ENCODE data around the gene RFX2.

RFX2 gene

DNA sequence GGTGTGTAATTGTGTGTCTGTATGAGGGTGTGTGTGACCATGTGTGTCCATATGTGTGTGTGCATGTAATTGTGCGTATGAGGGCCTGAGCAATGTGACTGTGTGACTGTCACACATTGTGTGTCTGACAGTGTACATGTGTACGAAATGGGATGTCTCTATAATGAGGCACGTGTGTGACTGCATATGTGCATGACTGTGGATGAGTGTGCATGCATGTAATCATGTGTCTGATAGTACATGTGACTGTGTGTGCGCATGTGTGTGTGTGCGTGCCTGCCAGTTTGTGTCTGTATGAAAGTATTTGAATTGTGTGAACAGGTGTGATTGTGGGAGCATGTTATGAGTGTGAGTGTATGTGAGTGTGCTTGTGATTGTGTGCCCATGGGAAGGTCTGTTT lies 22.9 kb upstream of the RFX2 start:
- H3K27ac ChIP-seq (ENCODE audit: low read depth, low read length) = no peak overlapping the region

DNA sequence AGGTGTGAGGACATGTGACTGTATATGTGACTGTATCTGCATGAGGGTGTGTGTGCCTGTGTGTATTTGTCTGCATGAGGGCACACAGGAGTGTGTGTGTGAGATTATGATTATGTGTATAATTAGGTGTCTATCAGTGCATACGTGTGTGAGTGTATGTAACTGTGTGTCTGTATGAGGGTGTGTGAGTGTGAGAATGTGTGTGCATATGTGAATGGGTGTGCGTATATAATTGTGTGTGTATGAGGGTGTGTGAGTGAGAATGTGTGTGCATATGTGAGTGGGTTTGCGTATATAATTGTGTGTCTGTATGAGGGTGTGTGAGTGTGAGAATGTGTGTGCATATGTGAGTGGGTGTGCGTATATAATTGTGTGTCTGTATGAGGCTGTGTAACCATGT lies 22.2 kb upstream of the RFX2 start:
- no peaks in the 10 kb centered on the region for H3K9me3 ChIP-seq (ENCODE audit: insufficient read depth, low read length)
- no peak for TF ChIP-seq EZH2phosphoT487 (conservative IDR thresholded peaks at IDR 0.05; ENCODE audit: low read length)
- TF ChIP-seq, protein P1, sequence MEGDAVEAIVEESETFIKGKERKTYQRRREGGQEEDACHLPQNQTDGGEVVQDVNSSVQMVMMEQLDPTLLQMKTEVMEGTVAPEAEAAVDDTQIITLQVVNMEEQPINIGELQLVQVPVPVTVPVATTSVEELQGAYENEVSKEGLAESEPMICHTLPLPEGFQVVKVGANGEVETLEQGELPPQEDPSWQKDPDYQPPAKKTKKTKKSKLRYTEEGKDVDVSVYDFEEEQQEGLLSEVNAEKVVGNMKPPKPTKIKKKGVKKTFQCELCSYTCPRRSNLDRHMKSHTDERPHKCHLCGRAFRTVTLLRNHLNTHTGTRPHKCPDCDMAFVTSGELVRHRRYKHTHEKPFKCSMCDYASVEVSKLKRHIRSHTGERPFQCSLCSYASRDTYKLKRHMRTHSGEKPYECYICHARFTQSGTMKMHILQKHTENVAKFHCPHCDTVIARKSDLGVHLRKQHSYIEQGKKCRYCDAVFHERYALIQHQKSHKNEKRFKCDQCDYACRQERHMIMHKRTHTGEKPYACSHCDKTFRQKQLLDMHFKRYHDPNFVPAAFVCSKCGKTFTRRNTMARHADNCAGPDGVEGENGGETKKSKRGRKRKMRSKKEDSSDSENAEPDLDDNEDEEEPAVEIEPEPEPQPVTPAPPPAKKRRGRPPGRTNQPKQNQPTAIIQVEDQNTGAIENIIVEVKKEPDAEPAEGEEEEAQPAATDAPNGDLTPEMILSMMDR (IDR thresholded peaks at IDR 0.05; ENCODE audit: insufficient read depth, low read length, poor library complexity, severe bottlenecking) = no peak
- no peak overlapping the region for H3K9ac ChIP-seq (ENCODE audit: low read length)
- no peak overlapping the region for H3K4me3 ChIP-seq (ENCODE audit: insufficient read depth, low read length, poor library complexity, severe bottlenecking)
- no peaks in the 10 kb centered on the region for H3K79me2 ChIP-seq (ENCODE audit: insufficient read depth, low read length)
- no peak overlapping the region for H2AFZ ChIP-seq (ENCODE audit: low read depth, low read length, severe bottlenecking)
- no peaks in the 10 kb centered on the region for H3F3A ChIP-seq (ENCODE audit: insufficient read depth)
- H3K27me3 ChIP-seq (ENCODE audit: low read length) = no peaks in the 10 kb centered on the region
- no peaks in the 10 kb centered on the region for H3K36me3 ChIP-seq (ENCODE audit: low read length)
- H4K20me1 ChIP-seq (ENCODE audit: low read depth, low read length) = no peaks in the 10 kb centered on the region
- no peak overlapping the region for H3K27ac ChIP-seq (ENCODE audit: low read depth, low read length)
- no peak overlapping the region for H3K4me2 ChIP-seq (ENCODE audit: low read depth, low read length, poor library complexity, severe bottlenecking)
- H3K9me2 ChIP-seq (replicated peaks; ENCODE audit: insufficient read depth, low read length) = no peaks in the 10 kb centered on the region

More for the DNA sequence above, 22.9 kb upstream of the RFX2 start:
- Histone ChIP-seq H4K20me1 (ENCODE audit: low read depth, low read length) (no peaks in the 10 kb centered on the region), H3K79me2 (ENCODE audit: insufficient read depth, low read length) (no peaks in the 10 kb centered on the region), H3K9me2 (replicated peaks; ENCODE audit: insufficient read depth, low read length) (no peaks in the 10 kb centered on the region), H2AFZ (ENCODE audit: low read depth, low read length, severe bottlenecking) (no peak overlapping the region), H3K4me2 (ENCODE audit: low read depth, low read length, poor library complexity, severe bottlenecking) (no peak overlapping the region), H3K36me3 (ENCODE audit: low read length) (no peaks in the 10 kb centered on the region), H3K27me3 (ENCODE audit: low read length) (no peaks in the 10 kb centered on the region), H3F3A (ENCODE audit: insufficient read depth) (no peaks in the 10 kb centered on the region), H3K9ac (ENCODE audit: low read length) (no peak overlapping the region), H3K9me3 (ENCODE audit: insufficient read depth, low read length) (no peaks in the 10 kb centered on the region), H3K4me3 (ENCODE audit: insufficient read depth, low read length, poor library complexity, severe bottlenecking) (no peak overlapping the region)
- no peak for TF ChIP-seq EZH2phosphoT487 (conservative IDR thresholded peaks at IDR 0.05; ENCODE audit: low read length)
- TF ChIP-seq, protein P1 (IDR thresholded peaks at IDR 0.05; ENCODE audit: insufficient read depth, low read length, poor library complexity, severe bottlenecking) = no peak

DNA sequence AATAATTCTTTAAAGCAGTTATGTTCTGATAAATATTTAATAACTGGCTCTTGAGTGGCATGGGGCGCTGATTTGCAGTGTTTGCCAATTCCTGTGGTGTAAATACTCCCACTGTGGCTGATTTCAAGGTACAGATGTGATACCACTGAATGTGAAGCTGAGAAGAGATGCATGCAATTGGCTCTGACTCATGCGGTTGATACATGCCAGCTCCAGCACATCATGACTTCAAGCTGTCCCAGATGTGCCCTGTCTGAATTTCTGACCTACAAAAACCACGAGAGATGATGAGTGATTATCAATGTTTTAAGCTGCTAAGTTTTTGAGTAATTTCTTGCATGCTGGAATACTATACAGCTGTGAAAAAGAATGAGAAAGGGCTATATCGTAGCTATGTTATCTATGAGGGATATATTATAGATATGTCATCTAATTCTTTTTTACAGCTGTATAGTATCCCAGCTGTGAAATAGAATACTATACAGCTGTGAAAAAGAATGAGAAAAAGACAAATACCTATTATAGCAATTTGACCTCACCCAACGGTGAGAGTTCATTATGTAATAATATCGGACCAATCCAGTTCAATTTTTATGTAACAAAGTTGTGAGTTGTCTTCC lies 17.5 kb upstream of the RFX2 start:
- TF ChIP-seq, protein P1 (IDR thresholded peaks at IDR 0.05; ENCODE audit: insufficient read depth, low read length, poor library complexity, severe bottlenecking) = no peak
- no peak for TF ChIP-seq EZH2phosphoT487 (conservative IDR thresholded peaks at IDR 0.05; ENCODE audit: low read length)
- H4K20me1 ChIP-seq (ENCODE audit: low read depth, low read length) = no peaks in the 10 kb centered on the region
- H3K27me3 ChIP-seq (ENCODE audit: low read length) = no peaks in the 10 kb centered on the region
- no peak overlapping the region for H3K4me3 ChIP-seq (ENCODE audit: insufficient read depth, low read length, poor library complexity, severe bottlenecking)
- H3K4me2 ChIP-seq (ENCODE audit: low read depth, low read length, poor library complexity, severe bottlenecking) = no peak overlapping the region
- no peaks in the 10 kb centered on the region for H3K9me3 ChIP-seq (ENCODE audit: insufficient read depth, low read length)
- no peak overlapping the region for H3K27ac ChIP-seq (ENCODE audit: low read depth, low read length)
- H3F3A ChIP-seq (ENCODE audit: insufficient read depth) = no peaks in the 10 kb centered on the region
- H2AFZ ChIP-seq (ENCODE audit: low read depth, low read length, severe bottlenecking) = no peak overlapping the region
- no peaks in the 10 kb centered on the region for H3K9me2 ChIP-seq (replicated peaks; ENCODE audit: insufficient read depth, low read length)
- no peaks in the 10 kb centered on the region for H3K36me3 ChIP-seq (ENCODE audit: low read length)
- no peak overlapping the region for H3K9ac ChIP-seq (ENCODE audit: low read length)
- H3K79me2 ChIP-seq (ENCODE audit: insufficient read depth, low read length) = no peaks in the 10 kb centered on the region
